Stimulated activated CD4-positive, alpha-beta T cell treated with anti-CD3 and anti-CD28 coated beads, Interleukin-12 subunit alpha, Interleukin-12 subunit beta, amount 100 ng/mL, for 24 hours (primary cell): ENCODE measurements around the gene PPP4R4.
"Not testable (repeated sequence)": the region's sequence is repeated elsewhere in the genome, so short reads cannot be mapped to it uniquely, and the experiment has no call there.

ENCODE experiments used
- DNase-seq, 2 experiments: peaks; one replicate each; pipeline ENCODE4 v3.0.0-alpha.2; 2020; ENCODE audit warnings: low read depth in 2 of 2

The PPP4R4 gene

GRCh38 chr14:94269156-94269555, 95.0 kb downstream of the PPP4R4 start:
- no peak for DNase-seq

GRCh38 chr14:94276898-94277561, 102.9 kb downstream of the PPP4R4 start:
- DNase-seq: not testable (repeated sequence)

GRCh38 chr14:94278731-94279130, 104.6 kb downstream of the PPP4R4 start:
- no peak for DNase-seq

GRCh38 chr14:94282991-94283723, 109.0 kb downstream of the PPP4R4 start:
- no peak for DNase-seq

DNA sequence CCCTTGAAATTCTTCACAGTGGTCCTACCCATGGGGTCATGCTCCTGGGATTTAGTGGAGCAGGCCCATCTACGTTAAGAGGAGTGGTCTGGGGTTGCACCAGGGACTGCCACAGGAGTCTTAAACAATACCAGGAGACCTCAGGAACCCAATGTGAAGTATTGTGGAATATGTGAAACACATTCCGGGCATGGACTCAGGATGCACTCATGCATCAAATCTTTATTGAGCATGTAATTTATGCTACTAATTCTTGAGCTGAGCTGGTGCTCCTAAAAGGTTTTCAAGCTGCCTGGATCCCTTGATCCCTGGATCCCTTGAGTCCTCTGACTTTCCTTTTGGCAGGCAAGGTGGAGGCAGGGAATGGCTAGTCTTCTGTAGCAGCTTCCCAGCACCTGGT, 110.1 kb downstream of the PPP4R4 start:
- no peak for DNase-seq

DNA sequence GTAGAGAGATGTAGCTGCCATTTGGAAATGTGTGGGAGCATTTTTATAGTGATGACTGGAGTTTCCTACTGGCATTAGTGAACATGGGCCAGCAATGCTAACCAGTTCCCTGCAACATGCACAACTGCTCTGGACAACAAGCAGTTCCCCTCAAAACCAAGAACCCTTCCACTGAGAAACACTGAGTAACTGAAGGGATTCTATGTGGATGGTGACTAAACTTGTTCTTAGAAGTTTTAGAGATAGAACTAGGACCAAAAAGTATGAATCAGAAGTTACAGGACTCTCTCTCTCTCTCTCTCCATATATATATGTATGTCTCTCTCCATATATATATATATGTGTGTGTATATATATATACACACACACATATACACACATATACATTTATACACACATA, 111.0 kb downstream of the PPP4R4 start:
- DNase-seq: no peak

DNA sequence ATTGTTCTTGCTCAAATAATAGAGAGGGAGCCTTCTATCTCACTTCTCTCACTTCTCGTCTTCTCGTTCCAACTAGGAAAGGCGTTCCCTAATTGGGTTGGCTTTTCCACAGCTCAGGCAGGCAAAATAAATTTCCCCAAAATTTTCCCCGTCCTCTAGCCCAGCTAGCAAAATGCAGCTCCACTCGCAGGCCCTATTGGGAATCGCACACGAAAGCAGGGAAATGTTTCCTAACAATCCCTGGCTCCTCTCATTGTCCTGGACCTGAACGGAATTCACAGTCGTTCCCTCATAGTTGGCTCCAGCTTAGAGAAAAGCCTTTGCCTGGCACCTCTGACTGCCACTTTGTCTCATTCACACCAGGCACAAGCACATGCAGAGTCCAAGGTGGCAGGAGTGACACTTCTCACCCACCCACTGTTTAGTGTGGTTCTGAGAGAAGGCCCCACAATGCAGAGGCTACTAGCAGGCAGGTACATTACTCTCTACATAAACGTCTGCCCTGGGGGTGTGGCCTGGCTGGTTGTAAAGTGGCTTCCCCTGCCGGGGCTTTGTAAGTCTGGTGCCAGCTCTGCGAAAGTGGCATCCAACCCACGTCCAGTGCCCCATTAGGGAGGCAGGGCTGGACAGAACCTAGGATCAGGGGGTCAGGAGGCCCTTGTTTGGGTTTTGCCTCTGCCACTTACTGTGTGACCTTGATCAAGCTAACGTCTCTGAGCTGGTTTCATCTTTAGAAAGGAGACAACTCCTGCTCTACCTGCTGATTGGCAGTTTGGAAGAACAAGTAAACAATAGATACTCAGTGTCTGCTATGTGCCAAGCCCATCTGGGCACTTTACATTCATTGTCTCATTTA, 114.7 kb downstream of the PPP4R4 start:
- DNase-seq: no peak

GRCh38 chr14:94290197-94290596, 116.1 kb downstream of the PPP4R4 start:
- DNase-seq: no peak

DNA sequence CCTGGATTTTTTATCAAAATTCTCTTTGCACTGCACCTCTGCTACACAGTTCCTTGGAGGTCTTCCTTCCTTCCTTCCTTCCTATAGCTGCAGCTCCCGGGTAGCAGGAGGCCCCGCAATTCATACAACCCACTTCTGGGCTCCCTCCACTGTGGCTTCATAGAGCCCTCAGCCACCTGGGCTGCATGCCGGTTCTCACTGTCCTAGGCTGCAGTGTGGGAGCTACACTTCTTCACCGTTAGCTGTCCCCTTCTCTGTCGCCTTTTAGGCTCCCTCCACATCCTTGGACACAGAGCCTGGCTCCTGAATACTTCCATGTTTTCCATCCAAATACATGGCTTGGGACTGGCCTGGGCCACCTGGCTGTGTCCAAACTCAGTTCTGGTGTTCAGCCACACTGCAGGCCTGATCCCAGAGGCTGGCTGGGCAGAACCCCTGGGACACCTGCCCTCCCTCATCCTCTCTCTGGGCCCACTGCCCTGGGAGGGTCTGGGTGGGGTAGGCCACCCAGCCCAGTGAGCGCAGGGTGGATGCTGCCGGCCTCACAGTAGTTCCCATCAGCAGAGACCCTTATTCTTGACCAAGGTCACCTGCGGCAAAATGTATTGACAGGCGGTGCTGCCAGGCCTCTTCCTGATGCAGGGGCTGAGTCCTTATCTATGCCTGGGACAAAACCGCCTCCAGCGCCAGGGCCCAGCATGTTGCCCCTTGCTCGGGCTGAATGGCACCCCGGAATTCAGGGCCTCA, 117.2 kb downstream of the PPP4R4 start:
- no peak for DNase-seq

DNA sequence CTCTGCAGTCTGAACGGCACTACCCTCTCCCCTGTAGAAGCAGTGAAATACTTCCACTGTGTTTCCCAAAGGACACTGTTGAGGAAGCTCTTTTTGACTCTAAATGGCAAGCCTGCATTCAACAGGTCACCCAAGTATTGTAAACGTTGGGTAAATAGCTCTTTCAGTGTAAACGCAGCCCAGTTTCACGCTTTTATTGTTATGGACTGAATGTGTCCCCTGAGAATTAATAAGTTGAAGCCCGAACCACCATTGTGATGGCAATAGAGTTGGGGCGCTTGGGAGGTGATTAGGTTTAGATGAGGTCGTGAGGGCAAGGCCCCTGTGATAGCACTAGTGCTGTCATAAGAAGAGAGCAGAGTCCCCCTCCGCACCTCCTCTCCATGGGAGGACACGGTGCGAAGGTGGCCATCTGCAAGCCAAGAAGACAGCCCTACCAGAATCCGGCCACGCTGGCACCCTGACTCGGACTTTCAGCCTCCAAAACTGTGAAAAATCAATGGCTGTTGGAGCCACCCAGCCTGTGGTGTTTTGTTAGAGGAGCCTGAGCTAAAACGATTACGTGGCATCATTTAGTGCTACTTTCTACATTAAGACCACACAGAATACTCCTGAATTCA, 117.9 kb downstream of the PPP4R4 start:
- no peak for DNase-seq

DNA sequence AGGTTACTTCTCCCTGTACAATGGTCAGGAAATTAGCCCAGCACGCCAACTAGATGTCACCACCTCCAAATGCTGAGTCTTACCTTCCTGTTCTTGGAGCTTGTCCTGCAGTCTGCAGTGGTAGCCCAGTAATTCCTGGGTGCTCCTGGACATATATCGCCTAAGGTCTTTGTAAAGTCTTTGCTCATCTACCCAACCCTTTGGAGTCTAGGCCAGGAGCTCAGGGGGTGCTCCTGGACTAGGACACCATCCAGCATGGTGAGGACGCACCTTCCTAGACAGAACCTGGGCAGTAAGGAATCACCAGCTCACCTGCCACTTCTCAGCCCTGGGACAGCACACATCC, 118.4 kb downstream of the PPP4R4 start:
- DNase-seq: no peak

GRCh38 chr14:94292872-94293577, 118.9 kb downstream of the PPP4R4 start, which contains the start of gene SERPINA10:
SERPINA10 (minus strand) TSS chr14:94293268; CDS start chr14:94290593, 2,675 bp downstream.
- no peak for DNase-seq

- no peak for DNase-seq
Measured at GRCh38 chr14:94293578-94293924, 119.4 kb downstream of the PPP4R4 start.

DNA sequence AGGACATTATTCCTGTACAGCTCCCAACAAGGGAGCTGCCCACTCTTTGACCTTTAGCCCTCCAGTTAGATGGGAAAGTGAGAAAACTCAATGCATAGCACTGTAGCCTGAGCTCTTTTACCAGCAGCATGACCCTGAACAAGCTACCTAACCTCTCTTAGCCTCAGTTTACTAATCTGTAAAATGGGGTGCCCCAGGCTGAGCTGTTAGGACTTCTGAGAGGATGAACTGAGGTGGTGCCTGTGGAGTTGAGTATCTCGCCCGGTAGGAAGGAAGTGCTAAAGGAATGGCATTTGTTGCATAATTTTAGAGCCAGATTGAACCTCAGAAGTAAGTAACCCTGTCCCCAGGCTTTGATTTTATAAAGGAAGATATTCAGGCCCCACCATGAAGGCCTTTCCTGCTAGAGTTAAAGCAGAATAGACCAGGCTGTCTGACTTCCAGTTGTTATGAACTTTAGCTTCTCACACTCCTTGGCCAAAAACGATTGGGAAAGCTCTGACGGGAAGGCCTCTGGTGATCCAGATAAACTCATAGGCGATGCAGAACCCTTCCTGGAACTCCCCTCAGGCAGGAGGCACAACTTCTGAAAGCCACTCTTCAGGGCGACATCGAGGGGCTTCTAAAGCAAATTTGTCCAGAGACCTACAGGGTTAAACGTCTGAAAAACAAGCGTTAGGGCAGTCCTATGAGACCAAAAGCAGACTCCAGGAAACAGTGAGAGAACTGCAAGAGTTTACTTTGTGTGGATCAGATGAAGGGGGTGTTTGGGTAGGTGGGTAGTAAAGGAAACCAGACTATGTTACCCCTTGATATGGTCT, 121.4 kb downstream of the PPP4R4 start:
- no peak for DNase-seq

GRCh38 chr14:94296181-94296545, 122.0 kb downstream of the PPP4R4 start:
- not testable (repeated sequence) for DNase-seq

- DNase-seq: no peak
Measured at GRCh38 chr14:94298130-94298529, 124.0 kb downstream of the PPP4R4 start.

DNA sequence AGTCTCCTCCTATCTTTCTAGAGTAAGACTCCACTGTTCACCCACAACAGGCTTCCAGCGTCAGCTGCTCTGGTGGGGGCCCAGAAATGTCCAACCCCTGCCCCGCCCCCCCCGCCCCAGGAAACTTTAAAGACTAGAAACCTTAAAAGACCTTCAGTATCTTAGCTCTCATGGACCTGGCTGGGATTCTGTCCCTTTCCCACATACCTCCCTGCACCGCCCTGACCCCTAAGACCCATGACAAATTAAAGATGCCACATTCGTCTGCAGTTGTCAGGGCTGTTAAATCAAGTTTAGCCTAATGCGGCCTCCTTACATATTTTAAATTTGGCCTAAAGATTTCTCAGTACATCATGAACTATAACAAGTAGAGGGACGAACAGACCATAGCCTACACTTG, 129.0 kb downstream of the PPP4R4 start:
- no peak for DNase-seq

DNA sequence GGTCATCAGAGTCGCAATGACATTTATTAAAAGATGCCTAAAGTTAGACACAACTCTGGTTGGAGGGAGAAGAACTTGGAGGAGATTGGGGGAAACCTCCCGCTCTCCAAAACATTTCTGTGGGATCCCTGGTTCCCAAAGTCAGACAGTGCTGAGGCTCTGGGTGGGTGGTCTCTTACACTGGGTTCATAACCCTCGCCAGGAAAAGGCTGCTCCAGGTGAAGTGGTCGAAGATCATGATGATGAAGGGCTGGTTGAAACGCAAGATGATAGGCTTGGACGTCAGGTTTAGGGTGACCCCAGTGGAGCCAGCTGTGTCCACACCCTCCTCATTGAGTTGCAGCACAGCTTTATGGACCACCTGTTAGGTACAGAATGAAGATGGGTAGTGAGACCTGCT, 130.1 kb downstream of the PPP4R4 start:
- DNase-seq: no peak

DNA sequence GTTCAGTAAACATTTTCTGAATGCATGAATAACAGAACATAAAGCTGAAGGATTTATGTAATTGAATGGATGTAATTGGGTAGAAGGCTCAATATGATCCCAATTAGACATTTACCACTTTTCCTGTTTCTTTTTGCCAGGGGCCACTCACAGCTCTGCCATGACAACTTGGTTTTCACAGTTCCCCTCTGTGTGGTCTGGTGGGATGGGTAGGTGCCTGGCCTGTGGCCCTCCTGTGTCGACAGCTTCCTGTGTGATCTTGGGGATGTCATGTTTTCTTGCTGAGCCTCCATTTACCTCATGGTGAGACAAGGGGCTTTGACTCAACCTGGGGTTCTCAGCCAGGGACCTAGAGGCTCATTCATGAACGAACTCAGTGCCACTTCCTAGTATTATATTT, 131.5 kb downstream of the PPP4R4 start:
- no peak for DNase-seq
